ENCODE data around the gene CNOT6. TPM values are rescaled to one million over a fixed set of nuclear protein-coding genes. Genes with fewer than 3 reads are reported as not detected.

Gene CNOT6
- total and polyA plus RNA-seq, 9 donors, result 11.7 to 29.7 (median 23.7) TPM

- H3K4me3 ChIP-seq (ENCODE audit: low read length), result peak overlapping the region; percentile 44
- DNase-seq, result no peak
- peaks cover under 1% of the 10 kb centered on the region for H3K9me3 ChIP-seq (replicated peaks; ENCODE audit: control insufficient read depth, low read depth, low read length)
- 4% methylated on average over 40 of the region's 44 CpGs for WGBS (ENCODE audit: insufficient coverage)
- no peak overlapping the region for H3K27ac ChIP-seq (ENCODE audit: low read length)
- peaks cover 13% of the 10 kb centered on the region for H3K4me1 ChIP-seq (ENCODE audit: control insufficient read depth, insufficient read depth, low read length)
- no peaks in the 10 kb centered on the region for H3K36me3 ChIP-seq (ENCODE audit: control insufficient read depth, insufficient read depth, low read length)
- H3K27me3 ChIP-seq (ENCODE audit: control insufficient read depth, insufficient read depth, low read length), result peaks cover 40% of the 10 kb centered on the region
Observed at GRCh38 chr5:180589771-180590542, 95.8 kb downstream of the CNOT6 start.

- peak; percentile 41 for DNase-seq
- Histone ChIP-seq H3K4me3 (ENCODE audit: low read length) (peak overlapping the region; percentile 44), H3K27ac (ENCODE audit: low read length) (no peak overlapping the region), H3K36me3 (ENCODE audit: control insufficient read depth, insufficient read depth, low read length) (no peaks in the 10 kb centered on the region), H3K27me3 (ENCODE audit: control insufficient read depth, insufficient read depth, low read length) (peaks cover 40% of the 10 kb centered on the region), H3K9me3 (replicated peaks; ENCODE audit: control insufficient read depth, low read depth, low read length) (no peaks in the 10 kb centered on the region), H3K4me1 (ENCODE audit: control insufficient read depth, insufficient read depth, low read length) (peaks cover 13% of the 10 kb centered on the region)
- 2% methylated on average over 60 of the region's 63 CpGs for WGBS (ENCODE audit: insufficient coverage)
Observed at GRCh38 chr5:180590543-180591310, 96.5 kb downstream of the CNOT6 start.

DNA sequence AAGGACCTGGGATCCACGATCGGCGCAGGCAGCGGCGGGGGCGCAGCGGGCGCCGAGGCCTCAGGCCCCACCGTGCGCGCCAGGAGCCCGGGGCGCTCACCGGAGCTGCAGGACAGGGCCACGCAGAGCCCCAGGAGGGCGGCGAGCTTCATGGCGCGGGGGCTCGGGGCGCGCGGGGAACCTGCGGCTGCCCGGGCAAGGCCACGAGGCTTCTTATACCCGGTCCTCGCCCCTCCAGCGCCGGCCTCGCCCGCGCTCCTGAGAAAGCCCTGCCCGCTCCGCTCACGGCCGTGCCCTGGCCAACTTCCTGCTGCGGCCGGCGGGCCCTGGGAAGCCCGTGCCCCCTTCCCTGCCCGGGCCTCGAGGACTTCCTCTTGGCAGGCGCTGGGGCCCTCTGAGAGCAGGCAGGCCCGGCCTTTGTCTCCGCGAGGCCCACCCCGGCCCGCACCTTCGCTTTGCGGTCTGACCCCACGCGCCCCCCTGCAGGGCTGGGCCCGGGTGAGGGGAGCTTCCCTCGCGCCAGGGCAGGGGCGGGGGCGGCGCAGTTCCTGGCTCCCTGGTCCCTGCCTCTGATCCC lies 97.2 kb downstream of the CNOT6 start, which contains the start of gene SCGB3A1:
Gene SCGB3A1 (minus strand): TSS at position 189 of the 577 bp plus-strand sequence. CDS start 37 bp downstream, at position 152.
- WGBS (ENCODE audit: insufficient coverage), result 2% methylated on average over 60 of the region's 60 CpGs
- H3K4me3 ChIP-seq (ENCODE audit: low read length), result peak within 1 kb of the TSS; percentile 44
- H3K4me1 ChIP-seq (ENCODE audit: control insufficient read depth, insufficient read depth, low read length), result peaks cover 13% of the 10 kb centered on the region
- peaks cover 40% of the 10 kb centered on the region for H3K27me3 ChIP-seq (ENCODE audit: control insufficient read depth, insufficient read depth, low read length)
- no peaks in the 10 kb centered on the region for H3K36me3 ChIP-seq (ENCODE audit: control insufficient read depth, insufficient read depth, low read length)
- H3K27ac ChIP-seq (ENCODE audit: low read length), result no peak within 1 kb of the TSS
- peak; percentile 27 for DNase-seq
- H3K9me3 ChIP-seq (replicated peaks; ENCODE audit: control insufficient read depth, low read depth, low read length), result no peaks in the 10 kb centered on the region

DNA sequence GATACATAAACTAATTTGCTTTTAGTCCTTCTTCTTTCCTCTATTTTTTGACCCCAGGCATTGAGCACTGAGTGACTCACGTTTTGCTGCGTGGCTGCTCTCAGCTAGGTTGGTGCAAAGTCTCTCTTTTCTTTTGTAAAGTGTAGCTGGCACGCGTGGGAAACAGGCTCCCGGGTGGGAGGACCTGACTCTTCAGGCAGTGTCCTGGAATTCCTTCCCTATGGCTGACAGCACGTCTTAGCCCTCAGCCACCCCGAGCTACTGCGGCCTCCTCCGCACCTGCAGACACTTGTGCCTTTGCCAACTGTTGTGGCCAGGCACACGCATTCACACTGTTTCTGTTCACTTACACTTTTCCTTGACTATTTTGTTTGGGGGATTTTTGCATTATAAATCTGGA lies 98.0 kb downstream of the CNOT6 start:
- no peak for DNase-seq
- peaks cover 38% of the 10 kb centered on the region for H3K27me3 ChIP-seq (ENCODE audit: control insufficient read depth, insufficient read depth, low read length)
- no peak overlapping the region for H3K4me3 ChIP-seq (ENCODE audit: low read length)
- no peaks in the 10 kb centered on the region for H3K36me3 ChIP-seq (ENCODE audit: control insufficient read depth, insufficient read depth, low read length)
- H3K9me3 ChIP-seq (replicated peaks; ENCODE audit: control insufficient read depth, low read depth, low read length), result no peaks in the 10 kb centered on the region
- H3K4me1 ChIP-seq (ENCODE audit: control insufficient read depth, insufficient read depth, low read length), result peaks cover 13% of the 10 kb centered on the region
- WGBS (ENCODE audit: insufficient coverage), result 62% methylated on average over 8 of the region's 10 CpGs
- no peak overlapping the region for H3K27ac ChIP-seq (ENCODE audit: low read length)

DNA sequence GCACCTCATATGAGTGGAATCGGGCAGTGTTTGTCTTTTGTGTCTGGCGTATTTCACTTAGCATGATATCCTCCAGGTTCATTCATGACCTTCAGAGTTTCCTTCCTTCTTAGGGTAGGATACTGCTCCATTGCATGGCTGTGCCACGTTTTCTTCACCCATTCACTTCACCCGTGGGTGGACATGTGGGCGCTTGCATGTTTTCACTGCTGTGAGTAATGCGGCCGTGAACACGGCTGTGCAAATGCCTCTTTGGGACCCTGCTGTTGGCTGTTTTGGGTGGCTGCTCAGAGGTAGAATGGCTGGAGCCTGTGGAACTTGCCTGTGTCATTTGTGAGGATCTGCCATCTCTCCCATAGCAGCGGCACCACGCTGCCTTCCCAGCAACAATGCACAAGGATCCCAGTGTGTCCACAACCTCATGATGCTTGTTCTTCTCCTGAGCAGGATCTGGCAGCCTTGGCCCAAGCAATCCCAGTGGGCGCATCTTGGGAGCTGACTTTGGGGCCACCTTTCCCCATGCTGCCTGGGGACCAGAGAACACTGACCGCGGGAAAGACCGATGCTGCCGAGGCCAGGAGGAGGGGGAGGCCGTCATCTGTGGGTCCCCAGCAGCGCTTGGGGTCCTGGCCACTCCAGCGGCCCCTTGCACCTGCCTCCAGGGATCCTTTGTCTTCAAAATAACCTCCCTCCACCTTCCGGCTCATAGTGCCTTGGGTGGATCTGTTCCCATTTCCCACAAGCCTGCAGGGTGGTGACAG lies 99.4 kb downstream of the CNOT6 start:
- no peak overlapping the region for H3K27ac ChIP-seq (ENCODE audit: low read length)
- H3K4me3 ChIP-seq (ENCODE audit: low read length), result no peak overlapping the region
- peaks cover 32% of the 10 kb centered on the region for H3K27me3 ChIP-seq (ENCODE audit: control insufficient read depth, insufficient read depth, low read length)
- H3K4me1 ChIP-seq (ENCODE audit: control insufficient read depth, insufficient read depth, low read length), result peaks cover 13% of the 10 kb centered on the region
- WGBS (ENCODE audit: insufficient coverage), result 81% methylated on average over 12 of the region's 19 CpGs
- no peaks in the 10 kb centered on the region for H3K36me3 ChIP-seq (ENCODE audit: control insufficient read depth, insufficient read depth, low read length)
- no peak for DNase-seq
- H3K9me3 ChIP-seq (replicated peaks; ENCODE audit: control insufficient read depth, low read depth, low read length), result no peaks in the 10 kb centered on the region

GRCh38 chr5:180594311-180595045 lies 100.3 kb downstream of the CNOT6 start:
- H3K4me3 ChIP-seq (ENCODE audit: low read length), result no peak overlapping the region
- H3K9me3 ChIP-seq (replicated peaks; ENCODE audit: control insufficient read depth, low read depth, low read length), result no peaks in the 10 kb centered on the region
- WGBS (ENCODE audit: insufficient coverage), result 67% methylated on average over 13 of the region's 17 CpGs
- H3K27me3 ChIP-seq (ENCODE audit: control insufficient read depth, insufficient read depth, low read length), result peaks cover 24% of the 10 kb centered on the region
- DNase-seq, result no peak
- peaks cover 13% of the 10 kb centered on the region for H3K4me1 ChIP-seq (ENCODE audit: control insufficient read depth, insufficient read depth, low read length)
- H3K27ac ChIP-seq (ENCODE audit: low read length), result no peak overlapping the region
- no peaks in the 10 kb centered on the region for H3K36me3 ChIP-seq (ENCODE audit: control insufficient read depth, insufficient read depth, low read length)

DNA sequence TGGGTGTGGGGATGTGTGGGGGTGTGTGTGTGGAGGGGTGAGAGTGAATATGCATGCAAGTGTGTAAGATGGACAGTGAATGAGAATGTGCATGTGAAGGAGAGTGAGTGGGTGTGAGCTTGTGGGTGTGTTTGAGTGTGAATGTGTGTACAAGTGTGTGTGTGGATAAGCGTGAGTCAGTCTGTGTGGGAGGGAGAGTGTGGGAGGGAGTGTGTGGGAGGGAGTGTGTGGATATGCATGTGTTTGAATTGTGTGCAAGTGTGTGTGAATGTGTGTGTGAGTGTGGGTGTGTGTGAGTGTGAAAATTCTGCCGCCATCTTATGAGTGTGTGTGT lies 100.8 kb downstream of the CNOT6 start:
- peaks cover 20% of the 10 kb centered on the region for H3K27me3 ChIP-seq (ENCODE audit: control insufficient read depth, insufficient read depth, low read length)
- no peaks in the 10 kb centered on the region for H3K36me3 ChIP-seq (ENCODE audit: control insufficient read depth, insufficient read depth, low read length)
- peaks cover 9% of the 10 kb centered on the region for H3K4me1 ChIP-seq (ENCODE audit: control insufficient read depth, insufficient read depth, low read length)
- H3K9me3 ChIP-seq (replicated peaks; ENCODE audit: control insufficient read depth, low read depth, low read length), result no peaks in the 10 kb centered on the region
- DNase-seq, result no peak
- H3K4me3 ChIP-seq (ENCODE audit: low read length), result no peak overlapping the region
- H3K27ac ChIP-seq (ENCODE audit: low read length), result no peak overlapping the region
- 78% methylated on average over 1 of the region's 2 CpGs for WGBS (ENCODE audit: insufficient coverage)

DNA sequence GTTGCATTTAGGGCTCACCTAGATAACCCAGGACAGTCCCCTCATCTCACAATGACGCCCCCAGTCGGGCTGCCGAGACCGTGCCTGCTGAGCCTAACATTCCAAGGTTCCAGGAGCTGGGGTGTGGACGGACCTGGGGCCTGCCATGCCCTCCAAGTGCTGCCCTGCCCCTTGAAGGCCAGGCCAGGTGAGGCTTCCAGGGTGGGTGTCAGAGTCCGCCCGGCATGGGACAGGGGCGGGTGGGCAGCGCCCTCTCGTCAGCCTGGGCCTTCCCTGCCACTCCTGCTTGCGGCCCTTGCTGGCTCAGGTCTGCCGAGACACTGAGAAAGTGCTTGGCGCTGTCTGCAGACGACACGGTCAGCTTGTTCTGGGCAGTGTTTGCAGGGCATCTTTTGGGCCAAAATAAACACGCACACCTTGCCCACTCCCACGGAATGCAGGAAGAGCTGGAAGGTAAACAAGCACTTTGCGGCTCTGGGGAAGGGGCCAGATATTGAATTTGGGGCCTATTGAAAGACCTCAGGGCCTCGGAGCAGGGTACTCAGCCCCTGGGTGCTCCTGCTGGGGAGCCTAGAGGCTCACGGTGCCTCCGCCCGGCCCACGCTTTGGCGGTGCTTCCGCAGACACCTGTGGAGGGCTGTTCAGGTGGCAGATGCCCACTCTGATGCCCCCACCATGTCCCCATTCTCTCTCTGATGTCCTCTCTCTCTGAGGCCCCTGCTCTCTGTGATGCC lies 101.4 kb downstream of the CNOT6 start:
- Histone ChIP-seq H3K27me3 (ENCODE audit: control insufficient read depth, insufficient read depth, low read length) (peaks cover 15% of the 10 kb centered on the region), H3K9me3 (replicated peaks; ENCODE audit: control insufficient read depth, low read depth, low read length) (no peaks in the 10 kb centered on the region), H3K4me3 (ENCODE audit: low read length) (no peak overlapping the region), H3K27ac (ENCODE audit: low read length) (no peak overlapping the region), H3K36me3 (ENCODE audit: control insufficient read depth, insufficient read depth, low read length) (no peaks in the 10 kb centered on the region), H3K4me1 (ENCODE audit: control insufficient read depth, insufficient read depth, low read length) (peaks cover 5% of the 10 kb centered on the region)
- 88% methylated on average over 24 of the region's 25 CpGs for WGBS (ENCODE audit: insufficient coverage)
- DNase-seq, result no peak

DNA sequence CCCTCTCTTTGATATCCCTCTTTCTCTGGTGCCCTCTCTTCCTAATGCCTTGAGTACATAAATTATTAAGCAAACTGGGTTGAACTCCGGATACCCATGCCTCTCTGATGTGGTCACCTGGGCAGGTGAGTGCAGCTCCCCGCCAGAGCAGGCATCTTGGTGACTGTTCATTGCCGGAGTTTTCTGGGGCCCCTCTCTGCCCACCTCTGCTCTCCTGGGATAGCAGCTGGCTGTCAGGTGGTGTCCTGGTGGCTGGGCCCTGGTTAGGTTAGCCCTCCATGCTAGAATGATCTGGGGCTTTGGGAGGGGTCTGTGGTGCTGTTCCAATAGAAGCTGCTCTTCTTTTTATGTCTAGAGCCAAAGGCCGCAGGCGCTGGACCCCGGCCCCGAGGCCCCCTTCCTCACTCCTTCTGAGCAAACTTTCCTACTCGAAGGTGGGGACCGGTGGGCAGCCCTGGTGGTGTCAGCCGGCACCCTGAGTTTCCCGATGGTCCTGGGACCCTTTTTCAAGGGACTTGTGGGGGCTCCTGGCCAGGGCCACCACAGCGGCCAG lies 102.0 kb downstream of the CNOT6 start:
- DNase-seq, result no peak
- H3K36me3 ChIP-seq (ENCODE audit: control insufficient read depth, insufficient read depth, low read length), result no peaks in the 10 kb centered on the region
- no peak overlapping the region for H3K27ac ChIP-seq (ENCODE audit: low read length)
- H3K27me3 ChIP-seq (ENCODE audit: control insufficient read depth, insufficient read depth, low read length), result peaks cover 11% of the 10 kb centered on the region
- no peaks in the 10 kb centered on the region for H3K9me3 ChIP-seq (replicated peaks; ENCODE audit: control insufficient read depth, low read depth, low read length)
- peaks cover 3% of the 10 kb centered on the region for H3K4me1 ChIP-seq (ENCODE audit: control insufficient read depth, insufficient read depth, low read length)
- H3K4me3 ChIP-seq (ENCODE audit: low read length), result no peak overlapping the region
- 89% methylated on average over 12 of the region's 12 CpGs for WGBS (ENCODE audit: insufficient coverage)

All from muscle of leg (tissue), 11 donors.